ENCODE data around the gene ADNP.

- TF ChIP-seq EZH2phosphoT487 (IDR thresholded peaks at IDR 0.05; ENCODE audit: unreplicated experiment): no peak
- TF ChIP-seq, protein P1, sequence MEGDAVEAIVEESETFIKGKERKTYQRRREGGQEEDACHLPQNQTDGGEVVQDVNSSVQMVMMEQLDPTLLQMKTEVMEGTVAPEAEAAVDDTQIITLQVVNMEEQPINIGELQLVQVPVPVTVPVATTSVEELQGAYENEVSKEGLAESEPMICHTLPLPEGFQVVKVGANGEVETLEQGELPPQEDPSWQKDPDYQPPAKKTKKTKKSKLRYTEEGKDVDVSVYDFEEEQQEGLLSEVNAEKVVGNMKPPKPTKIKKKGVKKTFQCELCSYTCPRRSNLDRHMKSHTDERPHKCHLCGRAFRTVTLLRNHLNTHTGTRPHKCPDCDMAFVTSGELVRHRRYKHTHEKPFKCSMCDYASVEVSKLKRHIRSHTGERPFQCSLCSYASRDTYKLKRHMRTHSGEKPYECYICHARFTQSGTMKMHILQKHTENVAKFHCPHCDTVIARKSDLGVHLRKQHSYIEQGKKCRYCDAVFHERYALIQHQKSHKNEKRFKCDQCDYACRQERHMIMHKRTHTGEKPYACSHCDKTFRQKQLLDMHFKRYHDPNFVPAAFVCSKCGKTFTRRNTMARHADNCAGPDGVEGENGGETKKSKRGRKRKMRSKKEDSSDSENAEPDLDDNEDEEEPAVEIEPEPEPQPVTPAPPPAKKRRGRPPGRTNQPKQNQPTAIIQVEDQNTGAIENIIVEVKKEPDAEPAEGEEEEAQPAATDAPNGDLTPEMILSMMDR (conservative IDR thresholded peaks at IDR 0.05; ENCODE audit: low read depth in 2 of 2): no peak
- TF ChIP-seq EZH2 (IDR thresholded peaks at IDR 0.05; ENCODE audit: low read depth, unreplicated experiment): no peak
- TF ChIP-seq ZNF114 (CRISPR knock-in tag; IDR thresholded peaks at IDR 0.05): no peak
These were observed 6.8 kb downstream of the ADNP start for GRCh38 chr20:50924261-50924920.
